Measurements from ENCODE around the gene AIFM2. TPM values are rescaled to one million over a fixed set of nuclear protein-coding genes. Genes with fewer than 3 reads are reported as not detected.

AIFM2 gene
- total RNA-seq = 5.7 and 21.5 TPM in 2 replicates

GRCh38 chr10:70132098-70133029, at the start of gene AIFM2:
AIFM2 (minus strand) TSS chr10:70132825; CDS start chr10:70124084, 8,741 bp downstream.

DNA sequence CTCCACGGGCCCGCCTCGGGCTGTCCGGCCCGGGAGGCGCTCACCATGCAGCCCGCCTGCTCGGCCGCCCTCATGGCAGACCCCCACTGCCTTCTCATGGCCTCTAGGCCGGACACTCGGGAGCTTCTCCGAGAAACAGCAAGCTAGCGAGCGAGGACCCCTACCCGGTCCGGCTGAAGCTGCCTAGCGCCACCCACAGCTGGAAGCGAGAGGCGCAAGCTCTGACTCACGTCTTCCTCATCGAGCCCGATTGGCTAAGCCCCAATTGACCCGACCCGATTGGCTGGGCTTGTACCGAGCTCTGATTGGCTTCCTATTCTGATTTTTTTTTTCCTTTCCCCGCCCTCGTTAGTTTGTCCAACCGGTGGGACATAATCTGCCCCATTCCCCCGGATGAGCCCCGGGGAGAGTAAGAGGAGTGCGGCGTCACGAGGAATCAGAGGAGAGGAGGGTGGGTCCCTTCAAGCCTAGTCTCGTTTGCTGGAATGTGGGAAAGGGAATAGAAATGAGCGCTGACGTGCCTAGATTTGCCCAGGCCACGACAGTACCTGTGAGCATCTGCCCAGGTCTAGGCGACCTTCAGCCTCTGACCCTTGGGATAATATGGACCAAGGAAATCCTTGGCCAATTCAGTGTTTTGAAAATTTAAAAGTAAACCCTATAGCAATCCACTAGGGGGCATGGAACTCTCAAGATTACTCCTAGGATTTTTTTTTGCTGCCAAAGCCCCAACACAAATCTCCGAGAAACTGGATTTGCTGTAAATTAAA, 14.0 kb upstream of the AIFM2 start, which contains the start of gene TYSND1:
TSS of gene TYSND1 (minus strand) at position 212 of the 770 bp plus-strand sequence. CDS start at position 98, 114 bp downstream.

Other genes with a start within 250 kb of the AIFM2 start
- 10.6 and 16.9 TPM in 2 replicates for gene MACROH2A2, start 80.0 kb downstream of the AIFM2 start, total RNA-seq
- gene TYSND1, start 13.9 kb upstream of the AIFM2 start, total RNA-seq = 24.6 and 38.6 TPM in 2 replicates
- 114 and 147 TPM in 2 replicates for gene SAR1A, start 37.7 kb upstream of the AIFM2 start, total RNA-seq
- gene PPA1, start 100.6 kb upstream of the AIFM2 start, total RNA-seq = 256 and 314 TPM in 2 replicates
- gene NPFFR1, start 151.2 kb upstream of the AIFM2 start, total RNA-seq = not detected in 2 replicates
- gene LRRC20, start 249.8 kb upstream of the AIFM2 start, total RNA-seq = 1.7 and 10.4 TPM in 2 replicates

Data from nasal cavity respiratory epithelium epithelial cell of viscerocranial mucosa (primary cell).